HG02642 (cell line): ENCODE data around the gene PCDHGA5.
"Not testable (repeated sequence)": the region's sequence is repeated elsewhere in the genome, so short reads cannot be mapped to it uniquely, and the experiment has no call there.

Source experiments
- ATAC-seq: cut with Tn5 transposase; IDR thresholded peaks from one replicate; pipeline ENCODE4 v1.9.1; 2021; ENCODE audit warnings: mild to moderate bottlenecking; ENCODE audit not compliant: unreplicated experiment, poor library complexity

Gene PCDHGA5

GRCh38 chr5:141363952-141364660 is at the start of gene PCDHGA5:
TSS of gene PCDHGA5 (plus strand) at chr5:141364162. CDS start at chr5:141364331, 169 bp downstream.
- ATAC-seq, result no peak

GRCh38 chr5:141316963-141317362 is 47.0 kb upstream of the PCDHGA5 start:
- not testable (repeated sequence) for ATAC-seq

DNA sequence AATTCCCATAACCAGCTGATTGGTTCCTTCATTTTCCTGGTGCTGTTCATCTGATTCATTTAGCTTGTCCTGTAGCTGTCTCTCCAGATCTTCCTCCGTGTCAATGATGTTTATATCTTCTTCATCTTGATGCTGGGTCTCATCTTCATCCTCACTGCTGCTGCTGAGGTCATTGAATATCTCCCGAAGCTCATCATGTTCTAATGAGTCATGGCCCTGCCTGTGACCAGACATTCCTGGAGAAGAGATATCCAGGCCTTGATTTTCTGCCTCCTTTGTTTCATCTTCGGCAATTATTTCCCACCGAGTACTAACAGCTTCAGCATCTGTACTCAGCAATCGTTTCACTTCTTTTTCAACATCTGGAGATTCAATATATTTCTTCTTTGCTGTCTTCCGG is 44.8 kb upstream of the PCDHGA5 start:
- no peak for ATAC-seq

GRCh38 chr5:141319699-141320098 is 44.3 kb upstream of the PCDHGA5 start:
- ATAC-seq, result no peak

DNA sequence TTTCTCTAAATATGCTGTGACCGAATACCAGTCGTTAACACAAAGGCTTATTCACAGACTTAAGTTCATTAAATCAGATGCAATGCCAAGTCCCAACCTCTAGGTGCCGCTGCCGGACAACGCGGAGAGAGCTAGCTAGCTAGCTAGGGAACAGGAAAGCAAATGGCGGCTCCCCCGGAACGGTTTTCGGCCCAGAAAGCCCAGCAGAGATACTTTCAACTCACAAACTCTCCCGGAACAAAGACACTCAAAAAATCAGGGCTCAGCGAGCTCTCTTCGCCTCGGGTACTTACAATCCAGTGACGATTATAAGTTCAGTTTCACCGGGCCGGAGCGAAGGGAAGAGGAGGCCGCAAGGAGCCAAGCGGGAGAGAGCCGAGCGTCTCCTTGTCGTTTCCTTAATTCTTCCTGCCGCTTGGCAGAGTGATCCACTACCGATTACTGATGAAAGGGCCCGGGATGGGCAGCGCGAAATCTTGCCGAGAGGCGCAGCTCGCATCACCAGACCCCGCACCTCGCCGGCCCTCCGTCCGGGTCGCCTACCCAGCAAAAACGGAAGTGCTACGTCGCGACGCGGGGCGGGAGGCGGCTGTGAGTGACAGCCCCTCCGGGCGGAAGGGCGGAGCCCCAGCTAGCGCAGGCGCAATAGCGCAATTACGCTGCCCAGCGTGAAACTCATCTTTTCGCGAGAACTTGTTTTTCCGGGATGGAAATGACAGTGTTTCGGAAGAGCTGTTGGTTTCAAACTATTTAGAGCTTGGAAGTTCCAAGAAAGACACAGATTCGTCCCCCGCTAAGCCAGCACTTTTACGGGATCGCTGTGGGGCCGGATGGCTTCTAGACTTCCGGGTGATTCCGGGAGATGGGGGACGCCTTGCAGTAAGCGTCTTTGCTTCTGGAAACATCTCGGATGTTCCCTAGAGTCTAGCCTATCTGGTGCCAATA is 43.5 kb upstream of the PCDHGA5 start, which contains the start of gene TAF7:
TAF7 (minus strand) TSS at position 560 of the 945 bp plus-strand sequence. CDS start 740 bp downstream, outside the sequence.
- ATAC-seq, result peak; percentile 97

DNA sequence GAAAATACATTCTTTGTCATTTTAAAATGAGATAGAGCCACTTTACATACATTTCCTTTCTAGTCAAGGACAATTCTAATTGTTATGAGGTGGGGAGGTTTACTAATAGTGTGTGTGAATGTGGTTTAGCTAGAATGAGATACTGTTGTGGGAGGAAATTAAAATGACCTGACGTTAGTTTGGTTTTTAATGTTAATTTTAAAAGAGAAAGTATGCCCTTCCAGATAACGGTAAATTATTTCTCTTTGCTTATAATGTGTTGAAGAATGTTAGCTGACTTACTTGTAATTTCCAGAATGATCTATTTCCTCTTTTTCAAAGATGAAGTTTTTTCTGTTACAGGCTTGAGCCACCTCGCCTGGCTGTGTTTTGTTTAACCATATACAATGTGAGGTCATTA is 41.7 kb upstream of the PCDHGA5 start:
- ATAC-seq, result no peak

- peak; percentile 78 for ATAC-seq
Measured at GRCh38 chr5:141326088-141326854, 37.7 kb upstream of the PCDHGA5 start.

DNA sequence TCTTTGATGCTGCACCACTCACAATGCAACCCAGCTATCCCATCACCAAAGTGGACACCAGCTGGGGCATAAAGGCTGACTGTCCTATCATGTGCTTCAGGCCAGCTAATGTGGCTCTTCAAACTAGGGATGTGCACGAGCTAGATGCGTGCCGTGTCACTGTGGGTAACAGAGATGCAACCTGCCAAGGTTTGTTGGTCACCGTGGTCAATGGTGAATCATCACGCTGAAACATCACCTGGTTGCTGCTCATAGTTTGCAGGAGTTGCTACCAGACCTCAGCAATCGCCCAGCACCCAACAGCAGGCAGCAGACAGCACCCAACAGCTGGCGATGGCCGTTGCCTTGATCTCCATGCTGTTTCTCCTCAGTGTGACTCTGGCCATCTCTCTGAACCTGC is 35.7 kb upstream of the PCDHGA5 start:
- no peak for ATAC-seq

DNA sequence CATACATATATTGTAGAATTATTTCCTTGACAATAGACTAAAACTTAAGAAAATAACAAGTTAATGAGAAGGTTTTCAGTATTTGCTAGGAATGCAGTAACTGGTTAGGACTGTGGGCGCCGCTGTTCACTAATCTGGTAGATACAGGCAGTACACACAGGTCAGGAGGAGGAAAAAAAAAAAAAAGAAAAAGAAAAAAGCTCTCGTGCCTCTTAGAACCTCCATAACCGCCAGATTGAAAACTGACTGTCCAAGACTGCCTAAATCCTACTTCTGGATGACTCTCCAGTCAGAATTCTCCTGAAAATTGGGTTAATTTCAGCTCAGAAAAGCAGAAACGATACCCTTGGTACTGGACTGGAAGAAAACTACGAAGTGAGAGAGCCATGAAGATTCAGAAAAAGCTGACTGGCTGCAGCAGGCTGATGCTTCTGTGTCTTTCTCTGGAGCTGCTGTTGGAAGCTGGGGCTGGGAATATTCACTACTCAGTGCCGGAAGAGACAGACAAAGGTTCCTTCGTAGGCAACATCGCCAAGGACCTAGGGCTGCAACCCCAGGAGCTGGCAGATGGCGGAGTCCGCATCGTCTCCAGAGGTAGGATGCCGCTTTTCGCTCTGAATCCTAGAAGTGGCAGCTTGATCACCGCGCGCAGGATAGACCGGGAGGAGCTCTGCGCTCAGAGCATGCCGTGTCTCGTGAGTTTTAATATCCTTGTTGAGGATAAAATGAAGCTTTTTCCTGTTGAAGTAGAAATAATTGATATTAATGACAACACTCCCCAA is 33.5 kb upstream of the PCDHGA5 start, which contains the start of gene PCDHGA1:
PCDHGA1 (plus strand) TSS at position 216 of the 782 bp plus-strand sequence.
- ATAC-seq, result peak; percentile 42

DNA sequence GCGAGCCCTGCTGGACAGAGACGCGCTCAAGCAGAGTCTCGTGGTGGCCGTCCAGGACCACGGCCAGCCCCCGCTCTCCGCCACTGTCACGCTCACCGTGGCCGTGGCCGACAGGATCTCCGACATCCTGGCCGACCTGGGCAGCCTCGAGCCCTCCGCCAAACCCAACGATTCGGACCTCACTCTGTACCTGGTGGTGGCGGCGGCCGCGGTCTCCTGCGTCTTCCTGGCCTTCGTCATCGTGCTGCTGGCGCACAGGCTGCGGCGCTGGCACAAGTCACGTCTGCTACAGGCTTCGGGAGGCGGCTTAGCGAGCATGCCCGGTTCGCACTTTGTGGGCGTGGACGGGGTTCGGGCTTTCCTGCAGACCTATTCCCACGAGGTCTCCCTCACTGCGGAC is 31.4 kb upstream of the PCDHGA5 start:
- not testable (repeated sequence) for ATAC-seq

GRCh38 chr5:141338538-141339306 is 25.2 kb upstream of the PCDHGA5 start, which contains the start of gene PCDHGA2:
TSS of gene PCDHGA2 (plus strand) at chr5:141338760.
- ATAC-seq, result no peak

DNA sequence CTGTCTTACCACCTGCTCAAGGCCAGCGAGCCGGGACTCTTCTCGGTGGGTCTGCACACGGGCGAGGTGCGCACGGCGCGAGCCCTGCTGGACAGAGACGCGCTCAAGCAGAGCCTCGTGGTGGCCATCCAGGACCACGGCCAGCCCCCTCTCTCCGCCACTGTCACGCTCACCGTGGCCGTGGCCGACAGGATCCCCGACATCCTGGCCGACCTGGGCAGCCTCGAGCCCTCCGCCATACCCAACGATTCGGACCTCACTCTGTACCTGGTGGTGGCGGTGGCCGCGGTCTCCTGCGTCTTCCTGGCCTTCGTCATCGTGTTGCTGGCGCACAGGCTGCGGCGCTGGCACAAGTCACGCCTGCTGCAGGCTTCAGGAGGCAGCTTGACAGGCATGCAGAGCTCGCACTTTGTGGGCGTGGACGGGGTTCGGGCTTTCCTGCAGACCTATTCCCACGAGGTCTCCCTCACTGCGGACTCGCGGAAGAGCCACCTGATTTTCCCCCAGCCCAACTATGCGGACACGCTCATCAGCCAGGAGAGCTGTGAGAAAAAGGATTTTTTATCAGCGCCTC is 23.1 kb upstream of the PCDHGA5 start:
- not testable (repeated sequence) for ATAC-seq

DNA sequence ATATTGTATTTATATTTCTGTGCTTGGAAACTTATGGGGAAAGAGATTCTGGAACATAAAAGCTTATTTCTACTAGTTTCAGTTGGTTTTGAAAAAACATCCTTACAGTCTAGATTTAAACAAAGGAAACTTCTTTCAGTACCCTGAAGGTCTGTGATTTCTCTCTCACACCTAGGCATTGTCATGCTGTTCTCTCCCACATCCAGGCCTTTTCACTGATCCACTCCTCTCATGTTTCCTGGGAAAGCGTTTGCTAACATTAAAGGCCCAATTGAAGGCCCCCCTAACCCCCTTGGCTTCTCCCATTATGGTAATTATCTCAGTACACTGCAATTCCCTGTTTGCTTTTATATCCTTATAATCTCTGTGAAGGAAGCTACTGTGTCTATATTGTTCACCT is 21.2 kb upstream of the PCDHGA5 start:
- no peak for ATAC-seq

GRCh38 chr5:141343242-141343952 is 20.6 kb upstream of the PCDHGA5 start, which contains the start of gene PCDHGA3:
TSS of gene PCDHGA3 (plus strand) at chr5:141343829. CDS start at chr5:141344034, 205 bp downstream.
- no peak for ATAC-seq

DNA sequence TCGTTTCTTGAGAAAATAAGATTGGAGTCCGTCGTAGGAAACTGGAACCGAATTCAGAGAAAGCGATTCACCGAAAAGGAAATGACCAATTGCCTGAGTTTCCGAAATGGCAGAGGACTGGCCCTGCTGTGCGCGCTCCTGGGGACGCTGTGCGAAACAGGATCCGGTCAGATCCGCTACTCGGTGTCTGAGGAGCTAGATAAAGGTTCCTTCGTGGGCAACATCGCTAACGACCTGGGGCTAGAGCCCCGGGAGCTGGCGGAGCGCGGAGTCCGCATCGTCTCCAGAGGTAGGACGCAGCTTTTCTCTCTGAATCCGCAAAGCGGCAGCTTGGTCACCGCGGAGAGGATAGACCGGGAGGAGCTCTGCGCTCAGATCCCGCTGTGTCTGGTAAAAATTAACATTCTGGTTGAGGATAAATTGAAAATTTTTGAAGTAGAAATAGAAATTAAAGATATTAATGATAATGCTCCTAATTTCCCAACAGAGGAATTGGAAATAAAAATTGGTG is 20.0 kb upstream of the PCDHGA5 start:
- no peak for ATAC-seq

DNA sequence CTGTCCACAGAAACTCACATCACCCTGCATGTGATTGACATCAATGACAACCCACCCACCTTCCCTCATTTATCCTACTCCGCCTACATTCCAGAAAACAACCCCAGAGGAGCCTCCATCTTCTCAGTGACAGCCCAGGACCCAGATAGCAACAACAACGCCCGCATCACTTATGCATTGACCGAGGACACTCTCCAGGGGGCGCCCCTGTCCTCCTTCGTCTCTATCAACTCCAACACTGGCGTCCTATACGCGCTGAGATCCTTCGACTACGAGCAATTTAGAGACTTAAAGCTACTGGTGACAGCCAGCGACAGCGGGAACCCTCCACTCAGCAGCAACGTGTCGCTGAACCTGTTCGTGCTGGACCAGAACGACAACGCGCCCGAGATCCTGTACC is 18.6 kb upstream of the PCDHGA5 start:
- no peak for ATAC-seq

GRCh38 chr5:141346017-141346416 is 17.9 kb upstream of the PCDHGA5 start:
- ATAC-seq, result not testable (repeated sequence)
